H1 (cell line): ENCODE results near the gene CALCR. TPM values are rescaled to one million over a fixed set of nuclear protein-coding genes. Genes with fewer than 3 reads are reported as not detected.

ENCODE experiments used
- CHD1 ChIP-seq: IDR thresholded peaks from 2 replicates; pipeline ENCODE4 v1.6.1; 2012; ENCODE audit warnings: low read depth, low read length, improper control_type of control experiment
- CTBP2 ChIP-seq: IDR thresholded peaks from 2 replicates; pipeline ENCODE4 v1.7.0; 2011; ENCODE audit warnings: borderline replicate concordance, mild to moderate bottlenecking, moderate library complexity, mixed read lengths, low read length; ENCODE audit not compliant: insufficient read depth, insufficient read length
- HDAC2 ChIP-seq, 2 experiments: fragments of 300-600 bp in 1 of 2; sonication (generic) in 1 of 2; IDR thresholded peaks; 2 replicates each; pipeline ENCODE4 v1.6.1; 2011 to 2012; ENCODE audit warnings: low read depth in 2 of 2, low read length in 2 of 2, mild to moderate bottlenecking in 2 of 2, moderate library complexity in 2 of 2, borderline replicate concordance in 1 of 2, inconsistent platforms in 1 of 2
- RAD21 ChIP-seq, 2 experiments: IDR thresholded peaks in 1 of 2; conservative IDR thresholded peaks in 1 of 2; 2 replicates each; pipeline ENCODE4 v1.6.1; 2011; ENCODE audit warnings: low read depth in 2 of 2, low read length in 2 of 2, improper control_type of control experiment in 1 of 2, inconsistent platforms in 1 of 2, mild to moderate bottlenecking in 1 of 2, moderate library complexity in 1 of 2
- SIX5 ChIP-seq: IDR thresholded peaks from 2 replicates; pipeline ENCODE4 v1.6.1; 2011; ENCODE audit warnings: mild to moderate bottlenecking, low read depth, low read length
- SP1 ChIP-seq: IDR thresholded peaks from 2 replicates; pipeline ENCODE4 v1.6.1; 2011; ENCODE audit warnings: low read depth, low read length
- TEAD4 ChIP-seq: IDR thresholded peaks from 2 replicates; pipeline ENCODE4 v1.6.1; 2012; ENCODE audit warnings: low read depth, low read length, inconsistent platforms, mixed read lengths
- polyA plus RNA-seq, 7 experiments: library from polyadenylated mRNA; depleted of rRNA in 3 of 7; stranded (reverse) in 5 of 7; unstranded in 2 of 7; fragments of >200 nt in 5 of 7; fragments of 200-250 nt in 2 of 7; gene quantifications; 1 replicate in 5 of 7; 2 replicates in 1 of 7; 4 replicates in 1 of 7; pipeline versions ENCODE4 v1.2.1 to v1.2.3, GENCODE V29; 2011 to 2013; ENCODE audit warnings: missing spikeins in 2 of 7, mixed read lengths in 2 of 7
- total RNA-seq: library from RNA; stranded (reverse); fragmentation: NEBNext Ultra II Directional; extraction: Animal tissue kit (Norgen Biotek cat#: 25700); gene quantifications from 2 replicates; pipeline ENCODE4 v1.2.1, GENCODE V29; 2021
- TF ChIP-seq, protein P1 (sequence below): fragments of 300-600 bp; sonication (generic); IDR thresholded peaks from 2 replicates; pipeline ENCODE4 v1.7.1; 2012; ENCODE audit warnings: low read length, moderate library complexity, mild to moderate bottlenecking, inconsistent platforms; ENCODE audit not compliant: insufficient replicate concordance
- TF ChIP-seq, protein P2 (sequence below): IDR thresholded peaks from 2 replicates; pipeline ENCODE4 v1.6.1; 2012; ENCODE audit warnings: low read length, inconsistent platforms

CALCR gene
- total and polyA plus RNA-seq, 2 of the 8 experiments (the other 6 are each of a cell fraction or from before 2014, with no cell fraction given), result 1.0 to 3.6 TPM

DNA sequence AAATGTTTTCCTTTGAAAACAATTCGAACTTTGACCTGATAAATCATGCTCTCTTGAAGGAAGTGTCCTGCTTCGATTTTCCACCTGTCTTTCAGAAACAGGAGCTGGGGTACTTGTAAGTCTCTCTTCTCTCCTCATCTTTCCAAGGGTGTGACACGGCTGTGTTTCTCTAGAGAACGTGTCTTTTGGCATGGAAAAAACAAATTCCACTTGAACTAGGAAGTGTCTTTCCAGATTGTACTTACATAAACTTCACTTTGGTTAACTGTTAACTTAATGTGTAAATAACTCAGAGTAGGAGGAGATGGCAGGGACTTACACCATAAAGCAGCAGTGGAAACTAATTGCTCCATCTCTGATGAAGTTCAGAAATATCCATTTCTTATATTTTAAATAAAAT lies 4.2 kb upstream of the CALCR start (continued):
- TF ChIP-seq, protein P1, sequence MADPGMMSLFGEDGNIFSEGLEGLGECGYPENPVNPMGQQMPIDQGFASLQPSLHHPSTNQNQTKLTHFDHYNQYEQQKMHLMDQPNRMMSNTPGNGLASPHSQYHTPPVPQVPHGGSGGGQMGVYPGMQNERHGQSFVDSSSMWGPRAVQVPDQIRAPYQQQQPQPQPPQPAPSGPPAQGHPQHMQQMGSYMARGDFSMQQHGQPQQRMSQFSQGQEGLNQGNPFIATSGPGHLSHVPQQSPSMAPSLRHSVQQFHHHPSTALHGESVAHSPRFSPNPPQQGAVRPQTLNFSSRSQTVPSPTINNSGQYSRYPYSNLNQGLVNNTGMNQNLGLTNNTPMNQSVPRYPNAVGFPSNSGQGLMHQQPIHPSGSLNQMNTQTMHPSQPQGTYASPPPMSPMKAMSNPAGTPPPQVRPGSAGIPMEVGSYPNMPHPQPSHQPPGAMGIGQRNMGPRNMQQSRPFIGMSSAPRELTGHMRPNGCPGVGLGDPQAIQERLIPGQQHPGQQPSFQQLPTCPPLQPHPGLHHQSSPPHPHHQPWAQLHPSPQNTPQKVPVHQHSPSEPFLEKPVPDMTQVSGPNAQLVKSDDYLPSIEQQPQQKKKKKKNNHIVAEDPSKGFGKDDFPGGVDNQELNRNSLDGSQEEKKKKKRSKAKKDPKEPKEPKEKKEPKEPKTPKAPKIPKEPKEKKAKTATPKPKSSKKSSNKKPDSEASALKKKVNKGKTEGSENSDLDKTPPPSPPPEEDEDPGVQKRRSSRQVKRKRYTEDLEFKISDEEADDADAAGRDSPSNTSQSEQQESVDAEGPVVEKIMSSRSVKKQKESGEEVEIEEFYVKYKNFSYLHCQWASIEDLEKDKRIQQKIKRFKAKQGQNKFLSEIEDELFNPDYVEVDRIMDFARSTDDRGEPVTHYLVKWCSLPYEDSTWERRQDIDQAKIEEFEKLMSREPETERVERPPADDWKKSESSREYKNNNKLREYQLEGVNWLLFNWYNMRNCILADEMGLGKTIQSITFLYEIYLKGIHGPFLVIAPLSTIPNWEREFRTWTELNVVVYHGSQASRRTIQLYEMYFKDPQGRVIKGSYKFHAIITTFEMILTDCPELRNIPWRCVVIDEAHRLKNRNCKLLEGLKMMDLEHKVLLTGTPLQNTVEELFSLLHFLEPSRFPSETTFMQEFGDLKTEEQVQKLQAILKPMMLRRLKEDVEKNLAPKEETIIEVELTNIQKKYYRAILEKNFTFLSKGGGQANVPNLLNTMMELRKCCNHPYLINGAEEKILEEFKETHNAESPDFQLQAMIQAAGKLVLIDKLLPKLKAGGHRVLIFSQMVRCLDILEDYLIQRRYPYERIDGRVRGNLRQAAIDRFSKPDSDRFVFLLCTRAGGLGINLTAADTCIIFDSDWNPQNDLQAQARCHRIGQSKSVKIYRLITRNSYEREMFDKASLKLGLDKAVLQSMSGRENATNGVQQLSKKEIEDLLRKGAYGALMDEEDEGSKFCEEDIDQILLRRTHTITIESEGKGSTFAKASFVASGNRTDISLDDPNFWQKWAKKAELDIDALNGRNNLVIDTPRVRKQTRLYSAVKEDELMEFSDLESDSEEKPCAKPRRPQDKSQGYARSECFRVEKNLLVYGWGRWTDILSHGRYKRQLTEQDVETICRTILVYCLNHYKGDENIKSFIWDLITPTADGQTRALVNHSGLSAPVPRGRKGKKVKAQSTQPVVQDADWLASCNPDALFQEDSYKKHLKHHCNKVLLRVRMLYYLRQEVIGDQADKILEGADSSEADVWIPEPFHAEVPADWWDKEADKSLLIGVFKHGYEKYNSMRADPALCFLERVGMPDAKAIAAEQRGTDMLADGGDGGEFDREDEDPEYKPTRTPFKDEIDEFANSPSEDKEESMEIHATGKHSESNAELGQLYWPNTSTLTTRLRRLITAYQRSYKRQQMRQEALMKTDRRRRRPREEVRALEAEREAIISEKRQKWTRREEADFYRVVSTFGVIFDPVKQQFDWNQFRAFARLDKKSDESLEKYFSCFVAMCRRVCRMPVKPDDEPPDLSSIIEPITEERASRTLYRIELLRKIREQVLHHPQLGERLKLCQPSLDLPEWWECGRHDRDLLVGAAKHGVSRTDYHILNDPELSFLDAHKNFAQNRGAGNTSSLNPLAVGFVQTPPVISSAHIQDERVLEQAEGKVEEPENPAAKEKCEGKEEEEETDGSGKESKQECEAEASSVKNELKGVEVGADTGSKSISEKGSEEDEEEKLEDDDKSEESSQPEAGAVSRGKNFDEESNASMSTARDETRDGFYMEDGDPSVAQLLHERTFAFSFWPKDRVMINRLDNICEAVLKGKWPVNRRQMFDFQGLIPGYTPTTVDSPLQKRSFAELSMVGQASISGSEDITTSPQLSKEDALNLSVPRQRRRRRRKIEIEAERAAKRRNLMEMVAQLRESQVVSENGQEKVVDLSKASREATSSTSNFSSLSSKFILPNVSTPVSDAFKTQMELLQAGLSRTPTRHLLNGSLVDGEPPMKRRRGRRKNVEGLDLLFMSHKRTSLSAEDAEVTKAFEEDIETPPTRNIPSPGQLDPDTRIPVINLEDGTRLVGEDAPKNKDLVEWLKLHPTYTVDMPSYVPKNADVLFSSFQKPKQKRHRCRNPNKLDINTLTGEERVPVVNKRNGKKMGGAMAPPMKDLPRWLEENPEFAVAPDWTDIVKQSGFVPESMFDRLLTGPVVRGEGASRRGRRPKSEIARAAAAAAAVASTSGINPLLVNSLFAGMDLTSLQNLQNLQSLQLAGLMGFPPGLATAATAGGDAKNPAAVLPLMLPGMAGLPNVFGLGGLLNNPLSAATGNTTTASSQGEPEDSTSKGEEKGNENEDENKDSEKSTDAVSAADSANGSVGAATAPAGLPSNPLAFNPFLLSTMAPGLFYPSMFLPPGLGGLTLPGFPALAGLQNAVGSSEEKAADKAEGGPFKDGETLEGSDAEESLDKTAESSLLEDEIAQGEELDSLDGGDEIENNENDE, result no peak
- TF ChIP-seq CHD1 (no peak), RAD21 (IDR thresholded peaks at IDR 0.05 in 1 of 2, conservative IDR thresholded peaks at IDR 0.05 in 1 of 2; ENCODE audit: low read depth in 2 of 2, low read length in 2 of 2) (no peak), HDAC2 (IDR thresholded peaks at IDR 0.05; ENCODE audit: borderline replicate concordance in 1 of 2, low read depth in 2 of 2, low read length in 2 of 2) (no peak), SP1 (no peak), CTBP2 (no peak), SIX5 (no peak), TEAD4 (no peak)
- TF ChIP-seq, protein P2, sequence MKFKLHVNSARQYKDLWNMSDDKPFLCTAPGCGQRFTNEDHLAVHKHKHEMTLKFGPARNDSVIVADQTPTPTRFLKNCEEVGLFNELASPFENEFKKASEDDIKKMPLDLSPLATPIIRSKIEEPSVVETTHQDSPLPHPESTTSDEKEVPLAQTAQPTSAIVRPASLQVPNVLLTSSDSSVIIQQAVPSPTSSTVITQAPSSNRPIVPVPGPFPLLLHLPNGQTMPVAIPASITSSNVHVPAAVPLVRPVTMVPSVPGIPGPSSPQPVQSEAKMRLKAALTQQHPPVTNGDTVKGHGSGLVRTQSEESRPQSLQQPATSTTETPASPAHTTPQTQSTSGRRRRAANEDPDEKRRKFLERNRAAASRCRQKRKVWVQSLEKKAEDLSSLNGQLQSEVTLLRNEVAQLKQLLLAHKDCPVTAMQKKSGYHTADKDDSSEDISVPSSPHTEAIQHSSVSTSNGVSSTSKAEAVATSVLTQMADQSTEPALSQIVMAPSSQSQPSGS, result no peak
